Esophagus squamous epithelium (tissue), 5 donors: ENCODE measurements around the gene DNAJC22. TPM values are rescaled to one million over a fixed set of nuclear protein-coding genes. Genes with fewer than 3 reads are reported as not detected.

Experiments
- DNase-seq: peaks from one replicate; lab custom pipeline; 2025; lab: John Stamatoyannopoulos, UW
- H3K27ac ChIP-seq, 4 donors: fragments of 200-600 bp; sonication (generic); one replicate each; pipeline ENCODE4 v1.5.1; 2016 to 2019; ENCODE audit warnings: mild to moderate bottlenecking in 1 of 4
- H3K27me3 ChIP-seq, 4 donors: fragments of 200-600 bp; sonication (generic); 1 replicate in 3 of 4; 2 replicates in 1 of 4; pipeline versions ENCODE4 v1.5.1 to v1.6.0; 2017 to 2021; ENCODE audit warnings: antibody characterized with exemption in 1 of 4
- H3K36me3 ChIP-seq, 3 donors: fragments of 200-600 bp; sonication (generic); one replicate each; pipeline ENCODE4 v1.5.1; 2016 to 2019
- H3K4me1 ChIP-seq, 3 donors: fragments of 200-600 bp; sonication (generic); one replicate each; pipeline ENCODE4 v1.5.1; 2017 to 2019
- H3K4me3 ChIP-seq, 4 donors: fragments of 200-600 bp; sonication (generic); 1 replicate in 3 of 4; 2 replicates in 1 of 4; pipeline ENCODE4 v1.5.1; 2016 to 2019; ENCODE audit warnings: mild to moderate bottlenecking in 2 of 4, moderate library complexity in 1 of 4
- H3K9me3 ChIP-seq, 3 donors: fragments of 200-600 bp; sonication (generic); one replicate each; pipeline ENCODE4 v1.5.1; 2016 to 2019
- CTCF ChIP-seq, 6 experiments: fragments of 450-650 bp in 4 of 6; fragments of 200-600 bp in 2 of 6; sonication (generic) in 2 of 6; IDR thresholded peaks; one replicate each; pipeline ENCODE4 v1.5.1; 2016 to 2019; ENCODE audit warnings: antibody characterized with exemption in 6 of 6, mild to moderate bottlenecking in 4 of 6, moderate library complexity in 4 of 6
- POLR2A ChIP-seq, 4 donors: fragments of 450-650 bp; IDR thresholded peaks; one replicate each; pipeline ENCODE4 v1.6.1; 2017; ENCODE audit warnings: antibody characterized with exemption in 4 of 4, mild to moderate bottlenecking in 4 of 4, moderate library complexity in 3 of 4
- WGBS, 2 donors: methylation state at CpG; one replicate each; pipeline ENCODE4 v1.1.5; 2018; 5-methylcytosine and 5-hydroxymethylcytosine counted together
- intact Hi-C: fragments of 100-400 bp; cut with DNase I; formaldehyde crosslinking; loops from one replicate; pipeline ENCODE4 v1.15.0; 2022
- total RNA-seq, 4 donors: library from RNA; depleted of rRNA; stranded (reverse); fragments of >200 nt; gene quantifications; one replicate each; pipeline ENCODE4 v1.1.0, GENCODE V29; 2016
- donor health status: DM: yes; HTN: yes; CAD: no.

The DNAJC22 gene
- total RNA-seq, 4 donors from 2014 or later, result 0.18 to 0.53 TPM; not detected in 2

GRCh38 chr12:49367381-49368239 lies 20.9 kb downstream of the DNAJC22 start, which contains the start of gene SPATS2:
Gene SPATS2 (plus strand): TSS chr12:49367462. CDS start chr12:49461013, 93,551 bp downstream.
- intact Hi-C loops, result loop anchor here (5.0 kb wide), 1 partner anchor 140 kb away; no protein-coding TSS in a partner anchor
- Histone ChIP-seq H3K27me3 (no peaks in the 10 kb centered on the region), H3K36me3 (no peaks in the 10 kb centered on the region), H3K9me3 (no peaks in the 10 kb centered on the region), H3K27ac (peak within 1 kb of the TSS; percentile 95 to 96 (median 96)), H3K4me3 (peak within 1 kb of the TSS; percentile 77 to 95 (median 82)), H3K4me1 (peaks cover 0 to 37% (median 18%) of the 10 kb centered on the region in 3 donors)
- peak; percentile 59 for DNase-seq
- 1 to 4% methylated on average over 20 to 24 of the region's 52 CpGs for WGBS, 2 donors
- TF ChIP-seq POLR2A (IDR thresholded peaks at IDR 0.05) (no peak), CTCF (IDR thresholded peaks at IDR 0.05) (no peak)

GRCh38 chr12:49368240-49368600 lies 21.5 kb downstream of the DNAJC22 start:
- WGBS, 2 donors, result 20 to 22% methylated on average over 3 of the region's 3 CpGs
- peak overlapping the region; percentile 95 to 96 (median 96) for H3K27ac ChIP-seq
- no peaks in the 10 kb centered on the region for H3K27me3 ChIP-seq
- no peaks in the 10 kb centered on the region for H3K9me3 ChIP-seq
- H3K4me3 ChIP-seq, result peak overlapping the region; percentile 77 to 95 (median 82)
- TF ChIP-seq CTCF (IDR thresholded peaks at IDR 0.05) (no peak), POLR2A (IDR thresholded peaks at IDR 0.05) (no peak)
- peaks cover 0 to 37% (median 18%) of the 10 kb centered on the region in 3 donors for H3K4me1 ChIP-seq
- H3K36me3 ChIP-seq, result peaks cover 0 to 4% (median 0%) of the 10 kb centered on the region in 3 donors
- DNase-seq, result no peak
- intact Hi-C loops, result loop anchor here (5.0 kb wide), 1 partner anchor 139 kb away; no protein-coding TSS in a partner anchor

GRCh38 chr12:49369411-49370145 lies 22.9 kb downstream of the DNAJC22 start:
- Histone ChIP-seq H3K27me3 (no peaks in the 10 kb centered on the region), H3K4me1 (peaks cover 0 to 37% (median 18%) of the 10 kb centered on the region in 3 donors), H3K4me3 (peak overlapping the region in 1 of 4 donors; percentile 20), H3K27ac (peak overlapping the region in 3 of 4 donors; percentile 4 to 66 (median 23)), H3K36me3 (peaks cover 0 to 10% (median 0%) of the 10 kb centered on the region in 3 donors), H3K9me3 (no peaks in the 10 kb centered on the region)
- TF ChIP-seq CTCF (IDR thresholded peaks at IDR 0.05), result peak in 5 of 6 experiments; percentile 14 to 47 (median 30)
- TF ChIP-seq POLR2A (IDR thresholded peaks at IDR 0.05), result peak in 1 of 4 donors; percentile 8
- no peak for DNase-seq
- WGBS, 2 donors, result 43 to 44% methylated on average over 6 of the region's 6 CpGs
- intact Hi-C loops, result loop anchor here (5.0 kb wide), 1 partner anchor 138 kb away; no protein-coding TSS in a partner anchor

GRCh38 chr12:49370539-49370938 lies 23.9 kb downstream of the DNAJC22 start:
- 88 to 91% methylated on average over 6 of the region's 6 CpGs for WGBS, 2 donors
- peaks cover 0 to 10% (median 0%) of the 10 kb centered on the region in 3 donors for H3K36me3 ChIP-seq
- no peaks in the 10 kb centered on the region for H3K9me3 ChIP-seq
- H3K4me3 ChIP-seq, result no peak overlapping the region
- peaks cover 0 to 34% (median 18%) of the 10 kb centered on the region in 3 donors for H3K4me1 ChIP-seq
- TF ChIP-seq CTCF (IDR thresholded peaks at IDR 0.05), result no peak
- TF ChIP-seq POLR2A (IDR thresholded peaks at IDR 0.05), result no peak
- no peak overlapping the region for H3K27ac ChIP-seq
- no peaks in the 10 kb centered on the region for H3K27me3 ChIP-seq
- no peak for DNase-seq
- intact Hi-C loops, result no loop called here
